NCI-H2196 treated with DMSO at 0.1 percent for 48 hours (cell line): ENCODE measurements around the gene LMOD3.

Source experiments
- DNase-seq: peaks from one replicate; lab custom pipeline; 2025; ENCODE audit not compliant: unreplicated experiment; lab: John Stamatoyannopoulos, UW

Gene LMOD3

DNA sequence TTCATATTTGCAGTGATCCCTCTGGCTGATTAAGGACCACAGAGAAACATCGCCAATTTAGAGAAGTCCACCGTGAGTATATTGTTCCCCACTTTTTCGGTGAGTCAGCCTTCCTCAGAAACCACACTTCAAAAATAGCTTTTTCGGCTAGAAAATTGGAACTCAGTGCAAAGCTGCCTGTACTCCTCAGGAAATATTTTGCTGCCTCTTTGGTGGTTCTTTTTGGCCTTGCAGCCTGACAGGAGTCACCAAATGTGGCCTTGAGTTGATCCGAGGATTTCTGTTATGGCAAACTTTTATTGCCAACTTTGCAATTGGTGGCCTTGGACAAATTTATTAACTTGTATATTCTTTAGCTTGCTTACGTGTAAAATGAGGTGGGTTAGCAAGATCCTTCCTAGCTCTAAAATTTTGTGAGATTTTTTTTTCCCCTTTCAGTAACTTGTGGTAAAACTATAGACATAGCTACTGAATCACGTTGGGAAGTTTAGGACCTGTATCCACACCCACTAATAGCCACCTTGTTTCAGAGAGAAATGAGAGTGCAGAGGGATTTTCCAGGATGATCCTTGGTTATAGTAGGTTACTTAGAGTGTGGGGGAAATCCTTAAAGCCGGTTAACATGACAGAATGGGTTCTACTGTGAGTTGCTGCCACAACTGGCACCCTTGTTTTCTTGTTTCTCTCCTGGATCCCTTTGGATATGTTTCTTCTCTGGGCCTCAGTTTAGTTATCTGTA, 27.8 kb downstream of the LMOD3 start:
- DNase-seq: no peak

DNA sequence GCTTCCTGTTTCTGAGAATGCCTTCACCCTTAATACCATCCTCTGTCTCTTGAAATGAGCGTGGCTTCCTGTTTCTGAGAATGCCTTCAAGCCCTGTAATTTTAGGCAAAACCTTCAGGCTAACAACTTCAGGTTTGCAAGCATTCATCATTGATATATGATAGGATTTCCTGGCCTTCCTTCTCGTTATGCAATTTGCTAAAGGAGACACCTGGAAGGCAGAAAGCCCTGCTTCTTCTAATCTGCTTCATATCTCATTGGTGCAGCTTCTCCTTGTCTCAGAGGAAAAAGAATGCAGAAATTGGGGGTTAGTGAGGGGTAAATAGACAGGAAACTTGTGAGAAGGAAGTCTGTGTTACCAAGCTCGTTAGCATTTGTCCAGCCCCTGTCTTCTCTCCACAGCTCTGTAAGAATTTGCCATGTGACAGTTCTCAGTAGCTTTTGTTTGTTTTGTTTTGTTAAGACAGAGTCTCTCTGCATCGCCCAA, 30.3 kb downstream of the LMOD3 start:
- no peak for DNase-seq

DNA sequence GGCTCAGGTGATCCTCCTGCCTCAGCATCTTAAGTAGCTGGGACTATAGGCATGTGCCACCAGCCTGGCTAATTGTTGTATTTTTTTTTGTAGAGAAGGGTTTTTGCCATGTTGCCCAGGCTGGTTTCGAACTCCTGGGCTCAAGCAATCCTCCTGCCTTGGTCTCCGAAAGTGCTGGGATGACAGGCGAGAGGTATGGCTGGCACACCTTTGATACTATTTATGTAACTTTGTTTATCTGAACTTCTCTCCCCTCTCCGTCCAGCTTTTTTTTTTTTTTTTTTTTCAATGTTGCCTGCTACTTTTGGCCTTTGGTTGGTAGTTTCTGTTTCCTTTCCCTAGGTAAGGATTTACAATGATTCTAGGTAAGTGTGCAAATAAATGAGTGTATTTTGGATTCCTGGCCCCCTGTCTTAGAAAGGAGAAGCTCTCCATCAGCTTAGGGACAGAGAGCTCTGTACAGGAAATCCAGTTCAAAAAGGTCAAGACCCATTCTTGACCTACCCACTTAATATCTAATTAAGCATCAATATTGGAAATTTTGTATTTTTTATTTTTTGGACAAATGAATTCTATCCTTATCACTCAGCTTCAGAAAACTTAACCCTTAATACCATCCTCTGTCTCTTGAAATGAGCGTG, 30.9 kb downstream of the LMOD3 start:
- no peak for DNase-seq

GRCh38 chr3:69090021-69090420, 32.4 kb downstream of the LMOD3 start:
- no peak for DNase-seq

DNA sequence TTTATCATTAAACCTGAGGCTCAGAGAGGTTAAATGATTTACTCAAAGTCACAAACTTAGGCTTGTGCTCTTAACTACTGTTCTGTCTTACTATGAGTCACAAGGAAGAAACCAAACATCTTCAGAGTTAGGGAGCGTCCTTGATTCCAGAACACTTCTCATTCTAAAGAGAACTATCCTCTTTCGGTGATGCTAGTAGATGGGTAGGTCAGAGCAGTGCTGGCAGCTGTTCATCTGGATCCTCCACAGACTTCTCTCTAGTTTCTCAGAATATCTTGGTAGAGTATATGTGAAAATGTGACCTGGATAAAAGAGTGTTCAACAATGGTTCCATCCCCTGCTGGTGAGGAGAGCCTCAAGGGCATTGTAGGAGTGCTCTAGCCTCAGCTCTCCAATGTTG, 34.3 kb downstream of the LMOD3 start:
- DNase-seq: no peak

DNA sequence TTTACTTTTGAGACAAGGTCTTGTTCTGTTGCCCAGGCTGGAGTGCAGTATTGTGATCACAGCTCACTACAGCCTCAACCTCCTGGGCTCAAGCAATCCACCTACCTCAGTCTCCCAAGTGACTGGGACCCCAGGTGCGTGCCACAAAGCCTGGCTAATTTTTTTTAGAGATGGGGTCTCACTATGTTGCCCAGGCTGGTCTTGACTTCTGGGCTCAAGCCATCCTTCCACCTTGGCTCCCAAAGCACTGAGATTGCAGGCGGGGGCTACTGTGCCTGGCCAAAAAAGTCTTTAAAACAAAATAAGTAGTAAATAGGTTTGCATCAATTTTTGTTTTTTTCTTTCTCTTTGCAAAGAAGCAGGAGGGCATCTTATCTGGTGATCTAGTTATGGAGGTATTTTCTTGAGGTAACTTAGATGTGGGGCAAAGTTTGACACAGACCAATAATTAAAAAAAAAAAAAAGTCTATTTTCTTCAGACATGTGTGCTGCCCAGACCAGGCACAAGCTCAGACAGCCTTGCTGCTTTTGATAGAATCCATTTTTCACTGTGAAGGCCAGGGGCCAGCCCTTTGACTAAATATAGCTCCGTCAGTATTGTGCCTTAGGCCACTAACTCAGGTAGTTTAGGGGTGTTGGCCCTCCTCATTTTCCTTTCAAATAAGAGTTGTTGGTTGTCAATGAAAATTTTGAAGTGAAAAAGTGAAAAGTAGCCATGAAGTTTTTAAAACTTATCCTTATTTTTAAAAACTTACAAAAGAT, 35.2 kb downstream of the LMOD3 start:
- DNase-seq: no peak

GRCh38 chr3:69085833-69086722, 36.3 kb downstream of the LMOD3 start:
- DNase-seq: peak; percentile 2

DNA sequence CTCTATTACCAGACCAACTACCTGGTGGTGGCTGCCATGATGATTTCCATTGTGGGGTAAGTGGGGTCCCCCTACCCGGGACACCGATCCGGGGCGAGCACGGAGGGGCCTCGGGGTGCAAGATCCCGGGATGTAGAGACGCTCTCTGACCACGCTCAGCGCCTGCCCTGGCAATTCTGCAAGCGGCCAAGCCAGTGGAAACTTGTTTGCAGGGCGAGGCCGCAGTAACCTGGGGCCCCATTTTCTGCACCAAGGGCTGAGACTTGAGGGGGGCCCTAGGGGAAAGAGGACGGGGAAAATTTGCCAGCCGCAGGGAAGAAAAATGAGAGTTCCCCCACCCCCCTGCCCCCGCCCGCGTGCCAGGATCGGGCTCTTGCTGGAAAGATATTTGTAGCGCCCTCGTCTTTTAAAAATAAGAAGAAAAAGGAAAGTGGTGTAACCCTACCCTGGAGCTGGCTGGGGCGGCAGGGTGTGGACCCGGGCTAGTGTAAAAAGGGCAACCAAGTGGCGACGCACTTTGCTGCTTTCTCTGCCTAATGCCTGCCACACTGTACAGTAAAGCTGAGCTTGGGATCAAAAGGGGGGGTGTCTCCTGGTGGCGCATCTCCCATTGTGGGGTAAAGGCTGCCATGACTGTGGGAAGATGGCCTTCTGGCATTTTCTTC, 37.1 kb downstream of the LMOD3 start:
- no peak for DNase-seq

GRCh38 chr3:69084326-69085167, 37.8 kb downstream of the LMOD3 start, which contains the start of gene ARL6IP5:
ARL6IP5 (plus strand) TSS chr3:69084937; CDS start chr3:69085048, 111 bp downstream.
- peak; percentile 65 for DNase-seq

DNA sequence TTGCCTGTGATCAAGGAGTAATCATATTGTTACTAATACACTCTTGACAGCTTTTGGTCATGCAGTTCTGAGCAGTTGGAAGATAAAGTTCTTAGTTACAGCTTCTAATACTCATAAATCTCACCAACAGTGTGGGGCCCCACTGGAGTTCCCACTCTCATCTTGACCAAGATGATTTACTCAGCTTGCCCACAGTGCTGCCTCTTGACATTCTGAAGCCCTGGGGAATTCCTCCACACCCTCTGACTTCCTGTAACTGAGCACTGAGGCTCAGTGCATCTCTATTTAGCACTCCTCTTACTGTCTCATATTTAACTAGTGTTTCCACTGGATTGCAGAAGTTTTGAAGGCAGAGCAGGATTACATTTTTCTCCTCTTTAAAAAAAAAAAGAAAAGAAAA, 39.6 kb downstream of the LMOD3 start:
- DNase-seq: no peak

DNA sequence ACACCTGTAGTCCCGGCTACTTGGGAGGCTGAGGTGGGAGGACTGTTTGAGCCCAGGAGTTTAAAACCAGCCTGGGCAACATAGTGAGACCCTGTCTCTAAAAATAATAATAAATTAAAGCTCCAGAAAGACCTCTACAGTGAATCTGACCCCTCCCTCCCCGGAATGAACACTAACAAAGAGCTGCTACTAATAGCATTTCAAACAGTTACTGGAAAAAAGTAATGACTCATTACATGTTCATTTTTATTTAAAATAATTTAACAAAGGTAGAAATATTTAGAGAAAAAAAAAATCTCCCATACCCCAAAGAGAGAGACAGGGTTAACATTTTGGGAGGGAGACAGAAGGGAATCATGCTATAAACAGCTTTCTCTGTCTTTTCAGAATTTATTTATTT, 40.0 kb downstream of the LMOD3 start:
- no peak for DNase-seq

- no peak for DNase-seq
Measured at GRCh38 chr3:69081583-69082262, 40.7 kb downstream of the LMOD3 start.

DNA sequence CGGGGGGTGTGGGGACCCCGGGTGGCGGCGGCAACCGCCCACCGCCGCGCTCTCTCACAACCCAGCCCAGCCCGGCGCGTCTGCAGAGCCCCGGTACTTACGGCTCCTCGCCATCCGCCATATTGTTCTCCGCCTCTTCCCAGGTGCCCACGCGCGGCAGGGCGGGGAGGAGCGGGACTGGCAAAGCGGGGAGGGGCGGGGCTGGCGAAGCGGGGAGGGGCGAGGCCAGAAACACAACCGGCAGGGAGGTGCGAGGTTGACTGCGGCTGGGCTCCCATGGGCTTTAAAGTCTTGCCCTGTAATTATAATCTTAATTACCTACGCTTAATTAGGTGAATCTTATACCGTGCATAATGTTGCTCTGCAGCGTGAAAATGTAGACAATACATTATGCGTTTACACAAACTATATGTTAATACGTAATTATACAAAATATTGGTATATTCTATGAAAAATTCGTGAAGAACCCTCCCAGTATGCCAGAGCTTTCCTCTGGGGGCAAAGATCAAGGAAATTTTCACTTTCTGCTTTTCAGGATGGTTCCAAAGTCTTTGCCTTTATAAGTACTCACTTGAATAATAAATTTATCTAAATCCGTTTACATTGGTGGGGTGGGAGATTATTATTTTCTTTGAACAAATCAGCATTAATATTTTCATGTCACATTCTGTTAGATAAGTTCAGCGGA, 42.0 kb downstream of the LMOD3 start, which contains the start of gene UBA3:
Gene UBA3, minus strand, starts transcription at position 133 of the 688 bp plus-strand sequence. Its CDS starts 12 bp downstream, at position 121.
- DNase-seq: peak; percentile 44

GRCh38 chr3:69079269-69080159, 42.9 kb downstream of the LMOD3 start:
- no peak for DNase-seq

DNA sequence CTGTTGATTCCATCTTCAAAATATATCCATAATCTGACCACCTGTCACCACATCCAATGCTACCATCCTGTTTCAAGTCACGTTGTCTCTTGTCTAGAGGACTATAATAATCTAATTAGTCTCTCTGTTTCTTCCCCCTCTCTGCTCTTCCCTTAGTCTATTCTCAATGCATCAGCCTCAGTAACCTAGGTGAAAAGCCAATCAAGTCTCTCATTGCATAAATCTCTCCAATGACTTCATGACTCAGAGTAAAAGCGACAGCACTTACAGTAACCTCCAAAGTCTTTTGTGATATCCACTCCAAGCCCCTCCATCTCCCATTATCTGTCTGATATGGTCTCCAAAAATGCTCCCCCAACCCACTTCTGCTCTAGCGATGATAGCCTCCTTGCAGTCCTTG, 49.5 kb downstream of the LMOD3 start:
- DNase-seq: no peak

DNA sequence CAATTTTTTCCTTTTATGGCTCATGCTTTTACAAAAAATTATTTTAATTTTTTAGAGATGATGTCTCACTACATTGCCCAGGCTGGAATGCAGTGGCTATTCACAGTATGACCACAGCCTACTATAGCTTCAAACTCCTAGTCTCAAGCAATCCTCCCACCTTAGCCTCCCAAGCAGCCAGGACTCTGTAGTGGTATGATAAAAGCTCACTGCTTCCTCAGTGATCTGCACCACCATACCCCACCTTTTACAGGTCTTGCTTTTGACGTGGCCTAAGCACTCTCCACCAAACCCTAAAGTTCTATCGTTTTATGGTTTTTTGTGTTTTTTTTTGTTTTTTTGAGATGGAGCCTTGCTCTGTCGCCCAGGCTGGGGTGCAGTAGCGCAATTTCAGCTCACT, 56.3 kb downstream of the LMOD3 start:
- DNase-seq: no peak

GRCh38 chr3:69065318-69065964, 57.0 kb downstream of the LMOD3 start:
- no peak for DNase-seq
